H1 (cell line): Measurements from ENCODE around the gene PBX3. TPM values are rescaled to one million over a fixed set of nuclear protein-coding genes. Genes with fewer than 3 reads are reported as not detected.

Experiments used
- CTCF ChIA-PET: fragments of 300-600 bp; sonication (Branson Sonifier 250); formaldehyde crosslinking; loops from one replicate; lab custom pipeline; 2021; ENCODE audit not compliant: partially characterized antibody; lab: Charles Lee
- POLR2A ChIA-PET: fragments of 300-600 bp; sonication (Branson Sonifier 250); formaldehyde crosslinking; loops from one replicate; lab custom pipeline; 2021; ENCODE audit warnings: inconsistent platforms; ENCODE audit not compliant: partially characterized antibody; lab: Charles Lee
- DNase-seq, 2 experiments: peaks; one replicate each; pipeline versions ENCODE4 v3.0.0 to v3.0.0-alpha.2; 2010 to 2022; ENCODE audit warnings: low spot score in 2 of 2, low read depth in 1 of 2, mixed read lengths in 1 of 2
- FAIRE-seq: peaks from 2 replicates; lab custom pipeline; 2011; peaks lifted over from hg19 to GRCh38; lab: Jason Lieb, UNC
- H2AFZ ChIP-seq: 2 replicates; pipeline ENCODE4 v1.8.1; 2012; ENCODE audit warnings: low read length, inconsistent platforms
- H2AK5ac ChIP-seq: 2 replicates; pipeline ENCODE4 v1.6.1; 2013; ENCODE audit warnings: low read depth, low read length
- H2BK120ac ChIP-seq: replicated peaks from 2 replicates; pipeline ENCODE3; 2013; ENCODE audit warnings: low read depth, low read length, inconsistent platforms
- H2BK12ac ChIP-seq: 2 replicates; pipeline ENCODE4 v1.6.1; 2013; ENCODE audit warnings: low read depth, low read length
- H2BK15ac ChIP-seq: 2 replicates; pipeline ENCODE4 v1.6.1; 2013; ENCODE audit warnings: low read length
- H2BK20ac ChIP-seq: 2 replicates; pipeline ENCODE4 v1.6.1; 2013; ENCODE audit warnings: low read length
- H2BK5ac ChIP-seq: 2 replicates; pipeline ENCODE4 v1.6.1; 2013; ENCODE audit warnings: low read depth, low read length
- H3K14ac ChIP-seq: 2 replicates; pipeline ENCODE4 v1.6.1; 2013; ENCODE audit warnings: inconsistent platforms; ENCODE audit not compliant: insufficient read length
- H3K18ac ChIP-seq: 2 replicates; pipeline ENCODE4 v1.6.1; 2013; ENCODE audit warnings: low read length; ENCODE audit errors: extremely low read depth
- H3K23ac ChIP-seq: 2 replicates; pipeline ENCODE4 v1.6.1; 2013; ENCODE audit warnings: inconsistent platforms; ENCODE audit not compliant: insufficient read length
- H3K23me2 ChIP-seq: 2 replicates; pipeline ENCODE4 v1.6.1; 2013; ENCODE audit warnings: low read depth, low read length
- H3K27ac ChIP-seq: 2 replicates; pipeline ENCODE4 v1.6.1; 2011; ENCODE audit warnings: low read depth, low read length, inconsistent platforms
- H3K27me3 ChIP-seq, 4 experiments: replicated peaks in 1 of 4; 1 replicate in 1 of 4; 2 replicates in 3 of 4; pipeline versions ENCODE4 v1.6.1 to v1.8.1; 2011 to 2013; ENCODE audit warnings: low read length in 3 of 4, mild to moderate bottlenecking in 3 of 4, inconsistent platforms in 2 of 4, mixed read lengths in 2 of 4, moderate library complexity in 1 of 4; ENCODE audit not compliant: control insufficient read depth in 3 of 4, insufficient read depth in 3 of 4; ENCODE audit errors: extremely low read depth in 1 of 4
- H3K36me3 ChIP-seq, 4 experiments: 2 replicates each; pipeline versions ENCODE4 v1.6.1 to v1.8.1; 2011 to 2013; ENCODE audit warnings: mild to moderate bottlenecking in 4 of 4, low read length in 3 of 4, moderate library complexity in 2 of 4, control low read depth in 1 of 4, inconsistent platforms in 1 of 4; ENCODE audit not compliant: insufficient read depth in 4 of 4, control insufficient read depth in 2 of 4
- H3K4ac ChIP-seq: replicated peaks from 2 replicates; pipeline ENCODE3; 2013; ENCODE audit warnings: low read length, low read depth, mixed read lengths, inconsistent platforms; ENCODE audit not compliant: insufficient read length
- H3K4me1 ChIP-seq, 4 experiments: replicated peaks in 1 of 4; 1 replicate in 1 of 4; 2 replicates in 3 of 4; pipeline versions ENCODE4 v1.6.1 to v1.8.1; 2011 to 2013; ENCODE audit warnings: low read length in 3 of 4, inconsistent platforms in 2 of 4, mixed read lengths in 1 of 4; ENCODE audit not compliant: insufficient read depth in 4 of 4, control insufficient read depth in 3 of 4
- H3K4me2 ChIP-seq, 2 experiments: 2 replicates each; pipeline versions ENCODE4 v1.6.1 to v1.8.1; 2011 to 2013; ENCODE audit warnings: low read depth in 2 of 2, low read length in 2 of 2, control low read depth in 1 of 2, inconsistent platforms in 1 of 2, mild to moderate bottlenecking in 1 of 2; ENCODE audit not compliant: insufficient read depth in 1 of 2
- H3K4me3 ChIP-seq, 4 experiments: fragments of 200-600, 300-600 bp in 1 of 4; sonication (generic), shearing (Covaris generic), sonication (Bioruptor Twin) in 1 of 4; 2 replicates each; pipeline versions ENCODE4 v1.5.1 to v1.8.1; 2011 to 2016; ENCODE audit warnings: low read length in 4 of 4, low read depth in 3 of 4, control low read depth in 2 of 4, inconsistent platforms in 2 of 4, mild to moderate bottlenecking in 2 of 4, mixed read lengths in 1 of 4, moderate library complexity in 1 of 4; ENCODE audit not compliant: insufficient read depth in 2 of 4; ENCODE audit errors: extremely low read depth in 1 of 4
- H3K56ac ChIP-seq: replicated peaks from 2 replicates; pipeline ENCODE3; 2013; ENCODE audit warnings: low read depth, mild to moderate bottlenecking, mixed read lengths, low read length, inconsistent platforms; ENCODE audit not compliant: insufficient read length
- H3K79me1 ChIP-seq: 2 replicates; pipeline ENCODE4 v1.6.1; 2013; ENCODE audit warnings: low read depth, low read length, control low read depth
- H3K79me2 ChIP-seq, 2 experiments: 2 replicates each; pipeline versions ENCODE4 v1.6.1 to v1.8.1; 2012 to 2013; ENCODE audit warnings: low read length in 2 of 2, mild to moderate bottlenecking in 2 of 2, inconsistent platforms in 1 of 2; ENCODE audit not compliant: insufficient read depth in 2 of 2, control insufficient read depth in 1 of 2
- H3K9ac ChIP-seq, 4 experiments: replicated peaks in 1 of 4; 1 replicate in 1 of 4; 2 replicates in 3 of 4; pipeline versions ENCODE4 v1.6.1 to v1.8.1; 2011 to 2013; ENCODE audit warnings: low read depth in 3 of 4, low read length in 3 of 4, control low read depth in 2 of 4, mild to moderate bottlenecking in 2 of 4, moderate library complexity in 2 of 4, inconsistent platforms in 1 of 4; ENCODE audit errors: extremely low read depth in 1 of 4
- H3K9me3 ChIP-seq, 2 experiments: 2 replicates each; pipeline versions ENCODE4 v1.6.1 to v1.8.1; 2012 to 2013; ENCODE audit warnings: mild to moderate bottlenecking in 2 of 2, moderate library complexity in 2 of 2, control low read depth in 1 of 2, inconsistent platforms in 1 of 2, low read depth in 1 of 2, low read length in 1 of 2, mixed read lengths in 1 of 2; ENCODE audit not compliant: insufficient read depth in 2 of 2
- H4K20me1 ChIP-seq, 2 experiments: replicated peaks in 1 of 2; 2 replicates each; pipeline versions ENCODE3 to v1.8.1; 2011 to 2013; ENCODE audit warnings: inconsistent platforms in 2 of 2, low read length in 2 of 2, mild to moderate bottlenecking in 1 of 2; ENCODE audit not compliant: insufficient read depth in 2 of 2, control insufficient read depth in 1 of 2
- H4K5ac ChIP-seq: 2 replicates; pipeline ENCODE4 v1.6.1; 2013; ENCODE audit warnings: low read length, low read depth, mixed read lengths, inconsistent platforms; ENCODE audit not compliant: insufficient read length
- H4K8ac ChIP-seq: 2 replicates; pipeline ENCODE4 v1.8.0; 2013; ENCODE audit warnings: mild to moderate bottlenecking, moderate library complexity, low read length, inconsistent platforms; ENCODE audit not compliant: insufficient read depth; ENCODE audit errors: extremely low read depth
- H4K91ac ChIP-seq: replicated peaks from 2 replicates; pipeline ENCODE3; 2013; ENCODE audit warnings: low read length, mixed read lengths, inconsistent platforms; ENCODE audit not compliant: insufficient read length
- CBX8 ChIP-seq: fragments of 300-800, 300-1000 bp; sonication (generic); IDR thresholded peaks from 2 replicates; pipeline ENCODE4 v1.7.1; 2016; ENCODE audit warnings: low read depth, low read length, borderline replicate concordance
- CTCF ChIP-seq, 3 experiments: IDR thresholded peaks; 1 replicate in 2 of 3; 2 replicates in 1 of 3; pipeline versions ENCODE4 v1.5.1 to v1.6.1; 2011; ENCODE audit warnings: low read length in 3 of 3, mild to moderate bottlenecking in 3 of 3, inconsistent platforms in 2 of 3, low read depth in 1 of 3, moderate library complexity in 1 of 3; ENCODE audit not compliant: insufficient read depth in 1 of 3; ENCODE audit errors: control extremely low read depth in 1 of 3
- KDM1A ChIP-seq: fragments of 200-600, 300-600 bp; sonication (generic); IDR thresholded peaks from 2 replicates; pipeline ENCODE4 v1.7.1; 2016; ENCODE audit warnings: mild to moderate bottlenecking, low read length, borderline replicate concordance
- NRF1 ChIP-seq: IDR thresholded peaks from 2 replicates; pipeline ENCODE4 v1.6.1; 2011; ENCODE audit warnings: mild to moderate bottlenecking, low read depth, low read length, improper control_type of control experiment
- POU5F1 ChIP-seq: IDR thresholded peaks from 2 replicates; pipeline ENCODE4 v1.6.1; 2011; ENCODE audit warnings: low read depth, mild to moderate bottlenecking, low read length, moderate library complexity
- SIN3A ChIP-seq, 2 experiments: IDR thresholded peaks in 1 of 2; conservative IDR thresholded peaks in 1 of 2; 2 replicates each; pipeline ENCODE4 v1.6.1; 2011 to 2012; ENCODE audit warnings: low read length in 2 of 2, improper control_type of control experiment in 1 of 2, low read depth in 1 of 2, mild to moderate bottlenecking in 1 of 2
- SIX5 ChIP-seq: IDR thresholded peaks from 2 replicates; pipeline ENCODE4 v1.6.1; 2011; ENCODE audit warnings: mild to moderate bottlenecking, low read depth, low read length
- TAF7 ChIP-seq: optimal IDR thresholded peaks from 2 replicates; pipeline ENCODE3; 2011; ENCODE audit warnings: low read depth, mild to moderate bottlenecking, inconsistent platforms, low read length, moderate library complexity, borderline replicate concordance
- TBP ChIP-seq: IDR thresholded peaks from 2 replicates; pipeline ENCODE4 v1.6.1; 2011; ENCODE audit warnings: low read depth, low read length, improper control_type of control experiment
- TEAD4 ChIP-seq: IDR thresholded peaks from 2 replicates; pipeline ENCODE4 v1.6.1; 2012; ENCODE audit warnings: low read depth, low read length, inconsistent platforms, mixed read lengths
- WGBS, 2 experiments: shearing (Covaris generic) in 1 of 2; methylation state at CpG; one replicate each; pipeline versions ENCODE4 v1.1.6 to v1.1.7; 2013 to 2015; ENCODE audit warnings: low lambda C conversion rate in 2 of 2, mixed read lengths in 2 of 2, inconsistent platforms in 1 of 2, low coverage in 1 of 2, missing lambda C conversion rate in 1 of 2; ENCODE audit not compliant: insufficient replicate concordance in 2 of 2, insufficient coverage in 1 of 2, insufficient read length in 1 of 2; ENCODE audit errors: extremely low coverage in 1 of 2, missing lambda C conversion rate in 1 of 2; 5-methylcytosine and 5-hydroxymethylcytosine counted together
- polyA plus RNA-seq, 7 experiments: library from polyadenylated mRNA; depleted of rRNA in 3 of 7; stranded (reverse) in 5 of 7; unstranded in 2 of 7; fragments of >200 nt in 5 of 7; fragments of 200-250 nt in 2 of 7; gene quantifications; 1 replicate in 5 of 7; 2 replicates in 1 of 7; 4 replicates in 1 of 7; pipeline versions ENCODE4 v1.2.1 to v1.2.3, GENCODE V29; 2011 to 2013; ENCODE audit warnings: missing spikeins in 2 of 7, mixed read lengths in 2 of 7
- total RNA-seq: library from RNA; stranded (reverse); fragmentation: NEBNext Ultra II Directional; extraction: Animal tissue kit (Norgen Biotek cat#: 25700); gene quantifications from 2 replicates; pipeline ENCODE4 v1.2.1, GENCODE V29; 2021
- TF ChIP-seq, protein P1 (sequence below): IDR thresholded peaks from 2 replicates; pipeline ENCODE4 v1.6.1; 2012; ENCODE audit warnings: inconsistent platforms

The PBX3 gene
- total and polyA plus RNA-seq, 2 of the 8 experiments (the other 6 are each of a cell fraction or from before 2014, with no cell fraction given): 22.7 to 44.3 TPM

DNA sequence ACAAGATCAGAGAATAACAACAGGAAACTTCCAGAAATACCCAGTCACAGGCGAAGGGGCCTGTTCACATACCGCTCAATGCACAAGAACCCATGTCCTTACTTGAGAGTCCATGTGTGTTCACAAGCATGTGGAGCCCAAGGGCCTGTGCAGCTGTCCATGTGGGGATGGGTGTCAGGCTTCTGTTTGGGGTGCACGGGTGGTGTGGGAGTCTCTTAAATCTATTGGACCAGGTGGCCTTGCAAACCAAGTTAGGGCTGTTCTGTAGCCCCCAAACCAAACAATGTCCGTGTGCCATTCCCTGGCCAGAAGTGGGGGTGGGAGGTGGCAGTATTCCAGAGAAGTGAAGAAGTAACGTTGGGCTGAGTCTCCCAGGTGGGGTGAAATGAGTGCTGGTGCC lies 222.3 kb downstream of the PBX3 start:
- H3K79me2 ChIP-seq: no peaks in the 10 kb centered on the region
- H2BK20ac ChIP-seq: no peak overlapping the region
- no peak overlapping the region for H4K8ac ChIP-seq
- H3K14ac ChIP-seq: no peak overlapping the region
- H3K27ac ChIP-seq: no peak overlapping the region
- 82% methylated on average over 5 of the region's 5 CpGs; no CpG with 5 or more reads in 1 of the 2 experiments for WGBS, 2 experiments
- H3K36me3 ChIP-seq: peaks cover 0 to 12% (median 0%) of the 10 kb centered on the region in 4 experiments; a peak in 4 of 8 replicates
- H3K4me2 ChIP-seq: no peak overlapping the region
- CTCF ChIA-PET: no interaction called here
- POLR2A ChIA-PET: no interaction called here
- DNase-seq (peak in 1 of 2 experiments; percentile 43), FAIRE-seq (no peak)
- no peak overlapping the region for H2BK12ac ChIP-seq
- H3K9me3 ChIP-seq: no peaks in the 10 kb centered on the region
- no peak overlapping the region for H3K18ac ChIP-seq
- no peak overlapping the region for H4K5ac ChIP-seq
- no peak overlapping the region for H3K4me3 ChIP-seq
- no peak overlapping the region for H3K9ac ChIP-seq
- H2BK15ac ChIP-seq: no peak overlapping the region
- no peak overlapping the region for H3K23ac ChIP-seq
- no peaks in the 10 kb centered on the region for H3K79me1 ChIP-seq
- H3K27me3 ChIP-seq: no peaks in the 10 kb centered on the region
- H4K91ac ChIP-seq: no peak overlapping the region
- H3K4ac ChIP-seq: no peak overlapping the region
- no peak overlapping the region for H2AK5ac ChIP-seq
- no peak overlapping the region for H2BK120ac ChIP-seq
- no peaks in the 10 kb centered on the region for H3K4me1 ChIP-seq
- H2AFZ ChIP-seq: no peak overlapping the region
- H4K20me1 ChIP-seq: no peaks in the 10 kb centered on the region
- no peak overlapping the region for H3K56ac ChIP-seq
- H2BK5ac ChIP-seq: no peak overlapping the region
- no peaks in the 10 kb centered on the region; the same call in 1 of the 2 replicates for H3K23me2 ChIP-seq
- TF ChIP-seq CBX8 (no peak), SIX5 (no peak), POU5F1 (no peak), KDM1A (no peak), CTCF (IDR thresholded peaks at IDR 0.05; ENCODE audit: control extremely low read depth in 1 of 3, insufficient read depth in 1 of 3, low read depth in 1 of 3, low read length in 3 of 3) (no peak), TAF7 (no peak), SIN3A (conservative IDR thresholded peaks at IDR 0.05 in 1 of 2, IDR thresholded peaks at IDR 0.05 in 1 of 2; ENCODE audit: low read depth in 1 of 2, low read length in 2 of 2) (no peak), TBP (no peak), NRF1 (no peak), TEAD4 (no peak)
- TF ChIP-seq, protein P1, sequence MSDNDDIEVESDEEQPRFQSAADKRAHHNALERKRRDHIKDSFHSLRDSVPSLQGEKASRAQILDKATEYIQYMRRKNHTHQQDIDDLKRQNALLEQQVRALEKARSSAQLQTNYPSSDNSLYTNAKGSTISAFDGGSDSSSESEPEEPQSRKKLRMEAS: no peak
